ENCODE results near the gene CNIH3.

Gene CNIH3

DNA sequence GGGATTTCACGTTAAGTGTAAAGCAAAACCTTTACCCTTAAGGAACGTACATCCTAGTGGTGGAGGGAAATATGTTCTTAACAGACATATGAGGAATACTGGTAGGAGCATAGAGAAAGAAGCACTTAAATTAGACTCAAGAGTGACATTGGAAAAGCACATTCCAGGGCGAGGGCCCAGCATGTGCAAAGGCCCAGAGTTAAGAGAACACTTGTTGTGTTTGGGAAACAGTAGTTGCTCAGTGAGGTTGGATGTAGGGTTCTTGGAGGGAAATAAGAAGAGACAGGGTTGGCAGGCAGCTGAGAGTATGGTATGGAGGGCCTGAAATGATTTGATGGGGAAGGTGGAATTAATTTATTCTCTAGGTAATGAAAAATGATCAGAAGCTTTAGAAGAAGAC, 115.5 kb downstream of the CNIH3 start:
- no peaks in the 10 kb centered on the region for H3K36me3 ChIP-seq
- TF ChIP-seq, protein P1, sequence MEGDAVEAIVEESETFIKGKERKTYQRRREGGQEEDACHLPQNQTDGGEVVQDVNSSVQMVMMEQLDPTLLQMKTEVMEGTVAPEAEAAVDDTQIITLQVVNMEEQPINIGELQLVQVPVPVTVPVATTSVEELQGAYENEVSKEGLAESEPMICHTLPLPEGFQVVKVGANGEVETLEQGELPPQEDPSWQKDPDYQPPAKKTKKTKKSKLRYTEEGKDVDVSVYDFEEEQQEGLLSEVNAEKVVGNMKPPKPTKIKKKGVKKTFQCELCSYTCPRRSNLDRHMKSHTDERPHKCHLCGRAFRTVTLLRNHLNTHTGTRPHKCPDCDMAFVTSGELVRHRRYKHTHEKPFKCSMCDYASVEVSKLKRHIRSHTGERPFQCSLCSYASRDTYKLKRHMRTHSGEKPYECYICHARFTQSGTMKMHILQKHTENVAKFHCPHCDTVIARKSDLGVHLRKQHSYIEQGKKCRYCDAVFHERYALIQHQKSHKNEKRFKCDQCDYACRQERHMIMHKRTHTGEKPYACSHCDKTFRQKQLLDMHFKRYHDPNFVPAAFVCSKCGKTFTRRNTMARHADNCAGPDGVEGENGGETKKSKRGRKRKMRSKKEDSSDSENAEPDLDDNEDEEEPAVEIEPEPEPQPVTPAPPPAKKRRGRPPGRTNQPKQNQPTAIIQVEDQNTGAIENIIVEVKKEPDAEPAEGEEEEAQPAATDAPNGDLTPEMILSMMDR (IDR thresholded peaks at IDR 0.05) = no peak
- no peaks in the 10 kb centered on the region for H3K9me3 ChIP-seq
- no peak overlapping the region for H3K4me3 ChIP-seq
- DNase-seq = no peak
- intact Hi-C loops (cut with DNase I; ENCODE audit: low total_unique reads) = no loop called here
- H3K27ac ChIP-seq = no peak overlapping the region
- H3K27me3 ChIP-seq = no peaks in the 10 kb centered on the region
- H3K4me1 ChIP-seq = peaks cover 0 to 5% (median 2%) of the 10 kb centered on the region in 4 donors

DNA sequence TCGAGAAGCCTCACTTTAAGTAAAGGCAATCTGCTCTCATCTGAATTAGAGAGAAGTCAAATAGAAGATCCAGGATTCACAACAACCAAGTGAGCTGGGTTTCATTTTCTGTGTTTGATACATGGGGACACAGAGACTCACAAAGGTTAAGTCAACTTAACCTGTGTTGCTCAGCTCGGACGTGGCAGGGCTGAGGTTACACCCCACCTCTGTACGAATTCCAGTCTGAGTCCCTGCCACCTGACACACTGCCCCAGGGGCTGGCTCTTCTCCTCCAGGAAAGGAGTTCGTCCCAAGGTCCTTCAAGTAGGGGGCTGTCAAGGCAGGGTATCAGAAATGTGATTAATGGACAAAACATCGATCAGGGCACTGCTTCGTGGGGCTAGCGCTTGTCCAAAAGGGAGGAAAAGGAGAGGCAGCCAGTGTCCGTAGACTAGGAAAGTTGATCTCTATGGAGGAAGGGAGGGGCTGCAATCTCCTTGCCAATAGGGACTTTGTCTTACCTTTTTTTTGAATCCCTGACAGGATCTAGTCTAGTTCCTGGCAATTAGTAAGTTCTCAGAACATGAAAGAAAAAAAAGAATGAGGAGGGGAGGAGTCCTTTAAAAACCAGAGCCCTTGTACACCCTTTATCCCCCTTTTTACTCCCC, 116.4 kb downstream of the CNIH3 start:
- no peak for DNase-seq
- no peaks in the 10 kb centered on the region for H3K27me3 ChIP-seq
- H3K27ac ChIP-seq = no peak overlapping the region
- H3K4me3 ChIP-seq = no peak overlapping the region
- TF ChIP-seq, protein P1 (IDR thresholded peaks at IDR 0.05) = no peak
- H3K36me3 ChIP-seq = no peaks in the 10 kb centered on the region
- no peaks in the 10 kb centered on the region for H3K9me3 ChIP-seq
- peaks cover 0 to 13% (median 6%) of the 10 kb centered on the region in 4 donors for H3K4me1 ChIP-seq
- intact Hi-C loops (cut with DNase I; ENCODE audit: low total_unique reads) = no loop called here

DNA sequence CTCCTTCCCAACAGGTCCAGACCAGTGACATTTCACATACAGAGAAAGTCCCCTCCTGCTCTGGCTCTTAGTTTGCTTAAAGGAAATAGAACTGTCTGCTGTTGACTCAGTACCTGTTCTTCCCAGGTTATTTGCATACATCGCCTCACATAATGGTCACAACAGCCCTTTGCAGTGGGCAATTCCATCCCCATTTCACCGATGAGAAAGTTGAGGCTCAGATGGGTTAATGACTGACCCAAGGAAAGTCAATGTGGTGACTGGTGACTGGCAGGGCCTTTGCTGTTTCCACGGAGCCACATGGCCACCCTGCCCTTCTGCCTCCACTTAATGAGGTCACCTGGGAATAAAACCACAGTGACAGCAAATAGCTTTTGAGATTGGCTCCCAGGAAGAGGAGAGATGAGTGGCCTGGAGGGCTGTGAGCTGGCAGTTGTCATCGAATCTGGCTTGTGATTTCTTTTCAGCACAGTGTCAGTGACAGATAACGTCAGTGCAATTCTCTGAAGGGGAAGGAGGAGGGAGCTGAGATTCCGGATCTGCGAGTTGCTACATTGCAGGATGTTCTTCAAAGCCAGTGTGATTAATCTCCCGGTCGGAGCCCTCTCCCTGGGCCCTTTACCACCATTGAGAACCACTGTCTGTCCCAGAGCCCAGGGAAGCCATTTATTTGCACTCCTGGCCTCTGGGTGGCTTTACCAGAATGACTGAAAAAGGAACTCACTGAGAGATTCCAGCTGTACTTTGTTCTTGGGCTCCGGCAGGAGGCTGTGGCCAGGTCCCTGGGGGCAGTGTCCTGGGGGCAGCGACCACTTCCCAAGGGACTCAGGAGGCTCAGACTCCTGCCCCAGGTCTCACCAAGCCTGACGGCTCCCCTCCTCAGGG, 117.2 kb downstream of the CNIH3 start:
- Histone ChIP-seq H3K27me3 (no peaks in the 10 kb centered on the region), H3K36me3 (no peaks in the 10 kb centered on the region), H3K4me3 (no peak overlapping the region), H3K27ac (no peak overlapping the region), H3K4me1 (peaks cover 0 to 13% (median 6%) of the 10 kb centered on the region in 4 donors), H3K9me3 (no peaks in the 10 kb centered on the region)
- TF ChIP-seq, protein P1 (IDR thresholded peaks at IDR 0.05) = no peak
- intact Hi-C loops (cut with DNase I; ENCODE audit: low total_unique reads) = no loop called here
- DNase-seq = no peak

DNA sequence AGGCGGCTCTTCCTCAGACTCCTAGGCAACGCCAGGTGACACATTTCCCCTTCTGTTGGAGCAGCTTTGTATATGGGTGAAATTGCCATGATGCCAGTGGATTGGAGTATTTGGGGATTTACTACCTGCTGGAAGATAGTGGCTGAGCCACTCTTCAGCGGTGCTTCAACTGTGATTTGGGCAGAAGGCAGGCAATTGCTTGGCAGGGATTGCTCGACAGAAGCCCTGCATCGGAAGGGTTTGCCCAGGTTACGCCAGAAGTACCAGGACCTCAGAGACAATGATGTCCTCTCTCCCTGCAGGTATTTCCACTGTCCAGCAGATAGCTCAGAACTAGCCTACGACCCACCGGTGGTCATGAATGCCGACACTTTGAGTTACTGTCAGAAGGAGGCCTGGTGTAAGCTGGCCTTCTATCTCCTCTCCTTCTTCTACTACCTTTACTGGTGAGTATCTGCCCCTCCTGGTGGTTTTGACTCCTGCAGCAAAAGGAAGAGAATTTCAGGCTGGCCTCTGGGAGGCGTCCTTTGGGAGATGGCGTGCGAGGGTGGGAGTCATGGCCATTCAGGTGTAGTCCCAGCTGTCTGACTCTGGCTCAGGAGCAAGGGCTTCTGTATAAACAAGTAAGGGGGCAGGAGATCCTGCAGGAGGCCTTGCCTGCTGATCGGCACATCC, 118.3 kb downstream of the CNIH3 start:
- H3K27ac ChIP-seq = no peak overlapping the region
- no peak for DNase-seq

DNA sequence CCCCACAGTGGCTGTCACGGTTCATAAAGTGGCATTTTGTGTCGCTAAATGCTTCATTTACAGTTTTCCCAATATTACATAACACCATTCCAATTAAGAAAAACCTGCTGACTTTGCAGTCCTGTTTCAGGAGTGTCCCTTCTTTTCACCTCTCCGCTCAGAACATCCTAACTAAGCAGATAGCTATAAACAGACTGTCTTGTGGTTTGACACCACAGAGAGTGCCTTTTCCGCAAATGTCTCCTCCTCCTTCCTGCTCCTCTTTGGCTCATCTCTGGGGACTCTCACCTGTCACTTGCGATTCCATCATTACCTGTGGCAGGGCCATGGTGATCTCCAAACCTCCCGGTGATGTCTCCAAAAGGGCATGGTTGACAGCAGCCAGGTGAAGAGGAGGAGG, 119.0 kb downstream of the CNIH3 start:
- Histone ChIP-seq H3K36me3 (no peaks in the 10 kb centered on the region), H3K27ac (no peak overlapping the region), H3K9me3 (no peaks in the 10 kb centered on the region), H3K4me3 (no peak overlapping the region), H3K27me3 (no peaks in the 10 kb centered on the region), H3K4me1 (peaks cover 0 to 13% (median 6%) of the 10 kb centered on the region in 4 donors)
- intact Hi-C loops (cut with DNase I; ENCODE audit: low total_unique reads) = no loop called here
- DNase-seq = no peak
- TF ChIP-seq, protein P1 (IDR thresholded peaks at IDR 0.05) = no peak

More for the DNA sequence above, 118.3 kb downstream of the CNIH3 start:
- Histone ChIP-seq H3K9me3 (no peaks in the 10 kb centered on the region), H3K36me3 (no peaks in the 10 kb centered on the region), H3K4me1 (peaks cover 0 to 13% (median 6%) of the 10 kb centered on the region in 4 donors), H3K27me3 (no peaks in the 10 kb centered on the region), H3K4me3 (no peak overlapping the region)
- TF ChIP-seq, protein P1 (IDR thresholded peaks at IDR 0.05) = no peak
- intact Hi-C loops (cut with DNase I; ENCODE audit: low total_unique reads) = no loop called here
